Mucosa of descending colon (tissue), 3 donors: ENCODE data around the gene IL1RL1. TPM values are rescaled to one million over a fixed set of nuclear protein-coding genes. Genes with fewer than 3 reads are reported as not detected.
A peak's percentile ranks its signal among the peaks of the same experiment; 100 is the strongest.

Experiments used
- ATAC-seq: fragments of 200-7000 bp; cut with Tn5 transposase; one replicate; pipeline ENCODE4 v1.9.1; 2020; ENCODE audit warnings: mild to moderate bottlenecking, moderate library complexity
- DNase-seq, 3 donors: peaks; one replicate each; pipeline ENCODE4 v3.0.0-alpha.2; 2020
- H3K36me3 ChIP-seq: fragments of 200-600 bp; one replicate; pipeline ENCODE4 v1.8.0; 2021; ENCODE audit warnings: low read depth, mild to moderate bottlenecking
- H3K4me1 ChIP-seq: fragments of 200-600 bp; one replicate; pipeline ENCODE4 v1.8.0; 2021; ENCODE audit warnings: low read depth, mild to moderate bottlenecking
- H3K4me3 ChIP-seq: fragments of 200-600 bp; one replicate; pipeline ENCODE4 v1.8.0; 2021; ENCODE audit warnings: mild to moderate bottlenecking
- H3K9me3 ChIP-seq: fragments of 200-600 bp; one replicate; pipeline ENCODE4 v1.8.0; 2021; ENCODE audit warnings: mild to moderate bottlenecking
- CTCF ChIP-seq: fragments of 200-600 bp; IDR thresholded peaks from one replicate; pipeline ENCODE4 v1.8.0; 2022; ENCODE audit warnings: antibody characterized with exemption, mild to moderate bottlenecking
- intact Hi-C, 2 donors: fragments of 100-400 bp; cut with DNase I in 1 of 2; cut with micrococcal nuclease in 1 of 2; formaldehyde crosslinking; loops; one replicate each; pipeline versions ENCODE4 v1.11.0 to v1.11.1; 2022; cut with DNase I, micrococcal nuclease
- total RNA-seq, 3 donors: library from RNA; stranded (reverse); fragmentation: NEBNext Ultra II Directional in 2 of 3; extraction: Animal tissue kit (Norgen Biotek cat#: 25700) in 2 of 3; gene quantifications; one replicate each; pipeline versions ENCODE4 v1.2.1 to v1.2.4, GENCODE V29; 2021 to 2023
- donor health status: DM: no; HTN: no; CAD: no; lungs with moderate emphysema.
- donor health status: DM: no; HTN: no; CAD: no.
- donor health status: DM: no; HTN: yes; CAD: no.

Gene IL1RL1
- total RNA-seq, 3 donors from 2014 or later = 0.93 to 7.1 (median 5.9) TPM

- intact Hi-C loops = no loop called here
- DNase-seq = no peak
Observed at GRCh38 chr2:102391565-102391964, 80.2 kb downstream of the IL1RL1 start.

GRCh38 chr2:102392096-102392495, 80.7 kb downstream of the IL1RL1 start:
- DNase-seq (no peak), ATAC-seq (no peak)
- no peaks in the 10 kb centered on the region for H3K9me3 ChIP-seq
- TF ChIP-seq CTCF = no peak
- H3K4me1 ChIP-seq = no peaks in the 10 kb centered on the region
- no peaks in the 10 kb centered on the region for H3K36me3 ChIP-seq
- intact Hi-C loops = no loop called here
- H3K4me3 ChIP-seq = no peak overlapping the region

More at GRCh38 chr2:102391565-102391964, 80.2 kb downstream of the IL1RL1 start:
- Histone ChIP-seq H3K9me3 (no peaks in the 10 kb centered on the region), H3K36me3 (no peaks in the 10 kb centered on the region), H3K4me3 (no peak overlapping the region), H3K4me1 (no peaks in the 10 kb centered on the region)
- ATAC-seq = no peak
- no peak for TF ChIP-seq CTCF

GRCh38 chr2:102392942-102393341, 81.6 kb downstream of the IL1RL1 start:
- DNase-seq (no peak), ATAC-seq (no peak)
- intact Hi-C loops = no loop called here
- no peak overlapping the region for H3K4me3 ChIP-seq
- no peak for TF ChIP-seq CTCF
- H3K36me3 ChIP-seq = no peaks in the 10 kb centered on the region
- no peaks in the 10 kb centered on the region for H3K9me3 ChIP-seq
- no peaks in the 10 kb centered on the region for H3K4me1 ChIP-seq

- intact Hi-C loops = no loop called here
- no peaks in the 10 kb centered on the region for H3K4me1 ChIP-seq
- no peaks in the 10 kb centered on the region for H3K9me3 ChIP-seq
- no peak for DNase-seq
- H3K36me3 ChIP-seq = no peaks in the 10 kb centered on the region
- H3K4me3 ChIP-seq = no peak overlapping the region
- no peak for TF ChIP-seq CTCF
- ATAC-seq = no peak
Observed at GRCh38 chr2:102396012-102396411, 84.6 kb downstream of the IL1RL1 start.

- no peak for TF ChIP-seq CTCF
- ATAC-seq (no peak), DNase-seq (no peak)
- H3K4me1 ChIP-seq = no peaks in the 10 kb centered on the region
- no peaks in the 10 kb centered on the region for H3K36me3 ChIP-seq
- no peaks in the 10 kb centered on the region for H3K9me3 ChIP-seq
- intact Hi-C loops = no loop called here
- H3K4me3 ChIP-seq = no peak overlapping the region
Observed at GRCh38 chr2:102397209-102397608, 85.8 kb downstream of the IL1RL1 start.

- H3K4me1 ChIP-seq = no peaks in the 10 kb centered on the region
- no peak for TF ChIP-seq CTCF
- H3K36me3 ChIP-seq = no peaks in the 10 kb centered on the region
- intact Hi-C loops = no loop called here
- no peaks in the 10 kb centered on the region for H3K9me3 ChIP-seq
- ATAC-seq (peak; percentile 12), DNase-seq (no peak)
- no peak overlapping the region for H3K4me3 ChIP-seq
Observed at GRCh38 chr2:102399499-102400141, 88.3 kb downstream of the IL1RL1 start.
